Measurements from ENCODE around the gene FAR1. TPM values are rescaled to one million over a fixed set of nuclear protein-coding genes. Genes with fewer than 3 reads are reported as not detected.
A peak's percentile ranks its signal among the peaks of the same experiment; 100 is the strongest.
"Not testable (repeated sequence)": the region's sequence is repeated elsewhere in the genome, so short reads cannot be mapped to it uniquely, and the experiment has no call there.

FAR1 gene, protein sequence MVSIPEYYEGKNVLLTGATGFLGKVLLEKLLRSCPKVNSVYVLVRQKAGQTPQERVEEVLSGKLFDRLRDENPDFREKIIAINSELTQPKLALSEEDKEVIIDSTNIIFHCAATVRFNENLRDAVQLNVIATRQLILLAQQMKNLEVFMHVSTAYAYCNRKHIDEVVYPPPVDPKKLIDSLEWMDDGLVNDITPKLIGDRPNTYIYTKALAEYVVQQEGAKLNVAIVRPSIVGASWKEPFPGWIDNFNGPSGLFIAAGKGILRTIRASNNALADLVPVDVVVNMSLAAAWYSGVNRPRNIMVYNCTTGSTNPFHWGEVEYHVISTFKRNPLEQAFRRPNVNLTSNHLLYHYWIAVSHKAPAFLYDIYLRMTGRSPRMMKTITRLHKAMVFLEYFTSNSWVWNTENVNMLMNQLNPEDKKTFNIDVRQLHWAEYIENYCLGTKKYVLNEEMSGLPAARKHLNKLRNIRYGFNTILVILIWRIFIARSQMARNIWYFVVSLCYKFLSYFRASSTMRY
- total RNA-seq = 57.6 and 59.7 TPM in 2 replicates

- Mint-ChIP-seq H3K4me1 (ENCODE audit: low read depth) (peaks cover 36% of the 10 kb centered on the region), H3K4me3 (ENCODE audit: low read depth) (peak within 1 kb of the TSS; percentile 97), H3K27me3 (ENCODE audit: low read depth) (peaks cover 10% of the 10 kb centered on the region), H3K36me3 (ENCODE audit: low read depth) (peaks cover 34% of the 10 kb centered on the region), H3K9me3 (no peaks in the 10 kb centered on the region), H3K27ac (peak within 1 kb of the TSS; percentile 96)
- peak; percentile 96 for DNase-seq (ENCODE audit: low spot score)
- intact Hi-C loops (cut with micrococcal nuclease) = loop anchor here (1.0 to 5.0 kb wide), 3 partner anchors 20 to 391 kb away; partner anchors contain the start of genes BMAL1 and BTBD10
These were observed at the start of gene FAR1 for GRCh38 chr11:13668102-13668956. Gene FAR1, plus strand, starts transcription at chr11:13668668. Its CDS starts 26,098 bp downstream, at chr11:13694766.

DNA sequence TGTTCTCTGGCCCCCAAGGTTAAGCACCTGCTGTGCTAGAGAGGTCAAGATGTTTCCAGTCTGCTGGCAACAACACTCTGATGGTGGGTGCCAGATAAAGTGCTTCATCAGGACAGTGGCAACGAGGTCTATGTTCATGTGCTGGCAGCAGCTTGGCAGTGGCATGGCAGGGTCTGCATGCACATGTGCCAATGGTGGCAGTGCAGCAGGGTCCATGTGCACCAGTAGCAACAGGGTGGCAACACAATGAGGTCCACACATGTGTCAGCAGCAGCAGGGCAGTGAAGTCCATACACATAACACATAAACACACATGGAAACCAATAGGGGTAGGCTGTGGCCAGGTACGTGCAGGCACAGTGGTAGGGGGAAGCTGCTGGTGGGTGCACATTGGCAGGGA, 48.4 kb upstream of the FAR1 start:
- Mint-ChIP-seq H3K4me3 (ENCODE audit: low read depth) (no peak overlapping the region), H3K9me3 (peaks cover 6% of the 10 kb centered on the region), H3K27me3 (ENCODE audit: low read depth) (no peaks in the 10 kb centered on the region), H3K27ac (no peak overlapping the region), H3K4me1 (ENCODE audit: low read depth) (no peaks in the 10 kb centered on the region), H3K36me3 (ENCODE audit: low read depth) (no peaks in the 10 kb centered on the region)
- intact Hi-C loops (cut with micrococcal nuclease) = no loop called here
- DNase-seq (ENCODE audit: low spot score) = no peak

- H3K36me3 Mint-ChIP-seq (ENCODE audit: low read depth); H3K27me3 Mint-ChIP-seq (ENCODE audit: low read depth); intact Hi-C loops (cut with micrococcal nuclease); DNase-seq (ENCODE audit: low spot score); H3K9me3 Mint-ChIP-seq; H3K4me1 Mint-ChIP-seq (ENCODE audit: low read depth); H3K4me3 Mint-ChIP-seq (ENCODE audit: low read depth); H3K27ac Mint-ChIP-seq: not testable (repeated sequence)
These were observed 41.6 kb upstream of the FAR1 start for GRCh38 chr11:13626818-13627217.

GRCh38 chr11:13628634-13629033, 39.8 kb upstream of the FAR1 start:
- H3K27ac Mint-ChIP-seq; H3K9me3 Mint-ChIP-seq; H3K4me1 Mint-ChIP-seq (ENCODE audit: low read depth); H3K27me3 Mint-ChIP-seq (ENCODE audit: low read depth); DNase-seq (ENCODE audit: low spot score); intact Hi-C loops (cut with micrococcal nuclease); H3K4me3 Mint-ChIP-seq (ENCODE audit: low read depth); H3K36me3 Mint-ChIP-seq (ENCODE audit: low read depth): not testable (repeated sequence)

GRCh38 chr11:13629779-13630178, 38.7 kb upstream of the FAR1 start:
- no peaks in the 10 kb centered on the region for H3K27me3 Mint-ChIP-seq (ENCODE audit: low read depth)
- no peak overlapping the region for H3K27ac Mint-ChIP-seq
- peaks cover 4% of the 10 kb centered on the region for H3K9me3 Mint-ChIP-seq
- H3K36me3 Mint-ChIP-seq (ENCODE audit: low read depth) = no peaks in the 10 kb centered on the region
- H3K4me1 Mint-ChIP-seq (ENCODE audit: low read depth) = no peaks in the 10 kb centered on the region
- no peak overlapping the region for H3K4me3 Mint-ChIP-seq (ENCODE audit: low read depth)
- intact Hi-C loops (cut with micrococcal nuclease) = no loop called here
- no peak for DNase-seq (ENCODE audit: low spot score)

- Mint-ChIP-seq H3K9me3 (no peaks in the 10 kb centered on the region), H3K27ac (no peak overlapping the region)
- intact Hi-C loops (cut with micrococcal nuclease) = no loop called here
These were observed 33.2 kb upstream of the FAR1 start for GRCh38 chr11:13635290-13635689.

GRCh38 chr11:13635804-13636203, 32.7 kb upstream of the FAR1 start:
- Mint-ChIP-seq H3K9me3 (no peaks in the 10 kb centered on the region), H3K36me3 (ENCODE audit: low read depth) (no peaks in the 10 kb centered on the region), H3K27ac (no peak overlapping the region), H3K4me3 (ENCODE audit: low read depth) (no peak overlapping the region), H3K4me1 (ENCODE audit: low read depth) (no peaks in the 10 kb centered on the region), H3K27me3 (ENCODE audit: low read depth) (peaks cover 1% of the 10 kb centered on the region)
- DNase-seq (ENCODE audit: low spot score) = no peak
- intact Hi-C loops (cut with micrococcal nuclease) = no loop called here

More at GRCh38 chr11:13635290-13635689, 33.2 kb upstream of the FAR1 start:
- DNase-seq (ENCODE audit: low spot score) = no peak
- H3K27me3 Mint-ChIP-seq (ENCODE audit: low read depth) = peaks cover 1% of the 10 kb centered on the region
- no peaks in the 10 kb centered on the region for H3K4me1 Mint-ChIP-seq (ENCODE audit: low read depth)
- no peaks in the 10 kb centered on the region for H3K36me3 Mint-ChIP-seq (ENCODE audit: low read depth)
- H3K4me3 Mint-ChIP-seq (ENCODE audit: low read depth) = no peak overlapping the region

GRCh38 chr11:13637125-13638069, 31.1 kb upstream of the FAR1 start:
- H3K4me1 Mint-ChIP-seq (ENCODE audit: low read depth) = no peaks in the 10 kb centered on the region
- H3K9me3 Mint-ChIP-seq = no peaks in the 10 kb centered on the region
- no peaks in the 10 kb centered on the region for H3K36me3 Mint-ChIP-seq (ENCODE audit: low read depth)

DNA sequence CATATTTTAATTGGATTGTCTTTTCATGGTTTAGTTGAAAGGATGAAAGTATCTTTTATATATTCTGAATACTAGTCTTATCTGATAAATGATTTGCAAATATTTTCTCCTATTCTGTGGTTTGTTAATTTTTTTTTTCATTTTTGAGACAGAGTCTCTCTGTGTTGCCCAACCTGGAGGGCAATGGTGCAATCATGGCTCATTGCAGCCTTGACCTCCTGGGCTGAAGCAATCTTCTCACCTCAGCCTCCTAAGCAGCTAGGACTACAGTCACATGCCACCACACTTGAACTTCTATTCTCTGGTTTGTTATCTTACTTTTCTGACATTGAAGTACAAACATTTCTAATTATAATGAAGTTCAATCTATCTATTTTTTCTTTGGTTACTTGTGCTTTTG, 30.0 kb upstream of the FAR1 start:
- Mint-ChIP-seq H3K36me3 (ENCODE audit: low read depth) (no peaks in the 10 kb centered on the region), H3K27me3 (ENCODE audit: low read depth) (peaks cover 6% of the 10 kb centered on the region), H3K4me1 (ENCODE audit: low read depth) (no peaks in the 10 kb centered on the region), H3K9me3 (no peaks in the 10 kb centered on the region), H3K27ac (no peak overlapping the region), H3K4me3 (ENCODE audit: low read depth) (no peak overlapping the region)
- intact Hi-C loops (cut with micrococcal nuclease) = no loop called here
- no peak for DNase-seq (ENCODE audit: low spot score)

More at GRCh38 chr11:13637125-13638069, 31.1 kb upstream of the FAR1 start:
- intact Hi-C loops (cut with micrococcal nuclease) = no loop called here
- H3K27me3 Mint-ChIP-seq (ENCODE audit: low read depth) = peaks cover 4% of the 10 kb centered on the region
- H3K27ac Mint-ChIP-seq = no peak overlapping the region
- no peak overlapping the region for H3K4me3 Mint-ChIP-seq (ENCODE audit: low read depth)
- no peak for DNase-seq (ENCODE audit: low spot score)

DNA sequence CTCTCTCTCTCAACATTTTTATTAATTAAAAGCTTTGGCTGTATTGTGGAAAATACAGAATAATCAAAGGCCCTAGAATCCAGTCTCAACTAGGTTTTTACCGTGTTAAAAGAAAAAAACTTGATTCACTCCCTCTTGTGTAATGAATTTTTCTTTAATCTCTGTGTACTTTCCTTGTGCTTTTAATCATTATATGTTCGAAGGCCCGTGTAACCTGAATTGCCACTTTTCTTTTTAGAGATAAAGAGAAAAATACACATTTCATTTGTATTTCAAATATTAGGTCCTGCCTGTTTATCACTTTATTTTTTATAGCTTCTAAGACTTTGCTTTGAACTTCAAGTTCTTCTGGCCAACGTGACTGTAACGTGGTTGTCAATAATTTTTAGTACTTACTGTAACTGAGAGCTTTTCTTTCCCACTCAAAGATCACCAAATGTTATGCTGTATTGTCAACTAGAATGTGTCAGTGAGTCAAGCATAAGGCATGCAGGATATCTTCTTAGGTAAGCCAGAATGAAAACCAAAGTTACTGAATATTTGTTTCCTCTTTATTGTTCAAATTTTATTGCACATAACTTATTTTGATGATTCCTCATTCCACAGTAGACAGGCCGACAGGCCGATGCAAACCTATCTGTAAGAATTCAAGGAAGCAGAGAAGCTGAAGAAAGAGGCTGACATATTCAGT, 23.3 kb upstream of the FAR1 start:
- H3K9me3 Mint-ChIP-seq = no peaks in the 10 kb centered on the region
- peaks cover 5% of the 10 kb centered on the region for H3K27me3 Mint-ChIP-seq (ENCODE audit: low read depth)
- no peaks in the 10 kb centered on the region for H3K36me3 Mint-ChIP-seq (ENCODE audit: low read depth)
- no peak overlapping the region for H3K4me3 Mint-ChIP-seq (ENCODE audit: low read depth)
- no peak for DNase-seq (ENCODE audit: low spot score)
- intact Hi-C loops (cut with micrococcal nuclease) = no loop called here
- no peak overlapping the region for H3K27ac Mint-ChIP-seq
- H3K4me1 Mint-ChIP-seq (ENCODE audit: low read depth) = no peaks in the 10 kb centered on the region

DNA sequence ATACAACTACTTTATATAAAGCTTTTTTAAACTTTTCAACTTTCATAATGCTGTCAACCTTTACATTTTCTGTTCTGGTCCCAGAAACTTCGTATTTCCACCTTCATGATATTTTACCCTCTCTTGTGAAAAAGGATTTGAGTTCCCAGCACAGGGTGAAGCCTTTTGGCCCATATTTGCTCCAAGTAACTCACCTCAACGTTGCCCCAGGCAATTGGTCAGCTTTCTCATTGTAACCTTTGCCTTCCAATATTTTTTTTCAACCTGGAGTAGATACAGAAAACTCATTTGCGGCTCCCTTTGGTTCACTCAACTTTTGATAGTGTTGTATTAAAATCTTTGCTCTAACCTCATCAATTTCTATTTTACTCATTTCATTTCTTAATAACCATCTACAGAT, 21.1 kb upstream of the FAR1 start:
- H3K9me3 Mint-ChIP-seq = no peaks in the 10 kb centered on the region

GRCh38 chr11:13649619-13650018, 18.8 kb upstream of the FAR1 start:
- no peaks in the 10 kb centered on the region for H3K4me1 Mint-ChIP-seq (ENCODE audit: low read depth)
- DNase-seq (ENCODE audit: low spot score) = no peak
- no peaks in the 10 kb centered on the region for H3K36me3 Mint-ChIP-seq (ENCODE audit: low read depth)
- peaks cover 16% of the 10 kb centered on the region for H3K27me3 Mint-ChIP-seq (ENCODE audit: low read depth)
- no peak overlapping the region for H3K27ac Mint-ChIP-seq
- no peak overlapping the region for H3K4me3 Mint-ChIP-seq (ENCODE audit: low read depth)
- H3K9me3 Mint-ChIP-seq = no peaks in the 10 kb centered on the region
- intact Hi-C loops (cut with micrococcal nuclease) = no loop called here

More for the DNA sequence above, 21.1 kb upstream of the FAR1 start:
- intact Hi-C loops (cut with micrococcal nuclease) = no loop called here
- no peaks in the 10 kb centered on the region for H3K4me1 Mint-ChIP-seq (ENCODE audit: low read depth)
- H3K4me3 Mint-ChIP-seq (ENCODE audit: low read depth) = no peak overlapping the region
- H3K36me3 Mint-ChIP-seq (ENCODE audit: low read depth) = no peaks in the 10 kb centered on the region
- H3K27me3 Mint-ChIP-seq (ENCODE audit: low read depth) = peaks cover 5% of the 10 kb centered on the region
- H3K27ac Mint-ChIP-seq = no peak overlapping the region
- no peak for DNase-seq (ENCODE audit: low spot score)
